Mammary epithelial cell (primary cell): ENCODE data around the gene C6orf163.

ENCODE experiments used
- CTCF ChIP-seq, 2 donors: IDR thresholded peaks in 1 of 2; conservative IDR thresholded peaks in 1 of 2; 2 replicates each; pipeline ENCODE4 v1.5.1; 2011 to 2012; ENCODE audit warnings: inconsistent platforms in 2 of 2, low read length in 2 of 2, mild to moderate bottlenecking in 2 of 2, control low read depth in 1 of 2, low read depth in 1 of 2; ENCODE audit not compliant: insufficient read depth in 1 of 2; ENCODE audit errors: extremely low read depth in 1 of 2
- EZH2 ChIP-seq: IDR thresholded peaks from 2 replicates; pipeline ENCODE4 v1.6.1; 2012; ENCODE audit warnings: low read length, inconsistent platforms, borderline replicate concordance

- TF ChIP-seq CTCF (conservative IDR thresholded peaks at IDR 0.05 in 1 of 2, IDR thresholded peaks at IDR 0.05 in 1 of 2; ENCODE audit: extremely low read depth in 1 of 2, insufficient read depth in 1 of 2, low read depth in 1 of 2, low read length in 2 of 2) = no peak
- no peak for TF ChIP-seq EZH2
These were observed 22.3 kb downstream of the C6orf163 start for GRCh38 chr6:87366899-87367298.
